GM21381 (cell line): Measurements from ENCODE around the gene DOCK1.
"Not testable (repeated sequence)": the region's sequence is repeated elsewhere in the genome, so short reads cannot be mapped to it uniquely, and the experiment has no call there.

Experiments
- ATAC-seq: cut with Tn5 transposase; IDR thresholded peaks from one replicate; pipeline ENCODE4 v1.9.1; 2021; ENCODE audit warnings: mild to moderate bottlenecking, moderate library complexity; ENCODE audit not compliant: unreplicated experiment

DOCK1 gene

GRCh38 chr10:126924180-126924914 is 19.1 kb downstream of the DOCK1 start:
- ATAC-seq = no peak

- ATAC-seq = no peak
Observed at GRCh38 chr10:126924915-126925300, 19.7 kb downstream of the DOCK1 start.

GRCh38 chr10:126926568-126926967 is 21.3 kb downstream of the DOCK1 start:
- ATAC-seq = no peak

DNA sequence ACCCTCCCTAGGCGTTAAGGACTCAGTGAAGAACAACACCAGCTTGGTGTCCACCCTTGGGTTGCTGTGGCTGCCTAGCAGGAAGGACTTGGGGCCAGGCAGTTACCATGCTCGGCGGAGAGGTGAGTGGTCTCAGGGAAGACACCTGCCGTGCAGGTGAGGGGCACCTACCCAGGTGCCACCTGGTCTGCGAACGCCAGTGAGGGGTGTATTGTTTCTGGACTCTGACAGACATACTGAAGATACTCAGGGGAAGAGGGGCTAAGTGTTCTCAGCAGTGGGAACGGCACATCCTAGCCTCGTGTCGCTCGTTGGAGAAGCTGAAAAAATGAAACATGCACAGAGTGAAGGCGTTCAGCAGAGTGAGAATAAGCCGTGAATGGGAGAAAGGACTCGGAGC is 22.6 kb downstream of the DOCK1 start:
- no peak for ATAC-seq

DNA sequence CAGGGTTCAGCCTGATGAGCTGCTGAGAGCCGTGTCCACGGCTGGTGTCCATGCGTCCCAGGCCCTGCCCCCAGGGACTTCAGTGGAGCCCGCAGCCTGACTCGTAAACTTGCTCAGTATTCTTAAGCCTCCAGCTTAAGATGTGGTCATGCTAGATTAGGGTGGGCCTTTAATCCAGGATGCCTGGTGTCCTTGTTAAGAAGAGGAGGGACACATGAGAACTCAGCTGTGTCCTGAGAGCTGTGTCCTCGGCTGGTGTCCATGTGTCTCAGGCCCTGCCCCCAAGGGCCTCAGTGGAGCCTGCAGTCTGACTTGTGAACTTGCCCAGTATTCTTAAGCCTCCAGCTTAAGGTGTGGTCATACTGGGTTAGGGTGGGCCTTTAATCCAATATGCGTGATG is 23.0 kb downstream of the DOCK1 start:
- ATAC-seq = no peak

DNA sequence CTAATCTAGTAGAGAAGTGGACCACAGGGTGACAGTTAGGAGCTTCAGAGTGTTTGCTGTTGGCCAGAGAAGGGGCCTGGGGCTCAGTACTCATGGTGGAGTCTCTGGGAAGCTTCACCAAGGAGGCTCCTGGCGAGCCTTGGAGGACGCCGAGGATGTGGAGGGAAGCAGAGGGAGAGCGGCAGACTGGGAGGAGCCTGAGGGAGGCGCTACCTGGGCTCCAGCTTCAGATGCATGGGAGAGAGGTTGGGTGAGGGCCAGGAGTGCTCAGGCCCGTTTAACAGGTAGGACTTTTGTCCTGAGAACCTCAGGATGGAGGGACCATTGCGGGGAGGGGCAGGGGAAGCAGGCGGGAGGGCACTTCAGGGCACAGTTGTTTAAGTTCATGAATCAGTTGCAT is 24.2 kb downstream of the DOCK1 start:
- no peak for ATAC-seq

DNA sequence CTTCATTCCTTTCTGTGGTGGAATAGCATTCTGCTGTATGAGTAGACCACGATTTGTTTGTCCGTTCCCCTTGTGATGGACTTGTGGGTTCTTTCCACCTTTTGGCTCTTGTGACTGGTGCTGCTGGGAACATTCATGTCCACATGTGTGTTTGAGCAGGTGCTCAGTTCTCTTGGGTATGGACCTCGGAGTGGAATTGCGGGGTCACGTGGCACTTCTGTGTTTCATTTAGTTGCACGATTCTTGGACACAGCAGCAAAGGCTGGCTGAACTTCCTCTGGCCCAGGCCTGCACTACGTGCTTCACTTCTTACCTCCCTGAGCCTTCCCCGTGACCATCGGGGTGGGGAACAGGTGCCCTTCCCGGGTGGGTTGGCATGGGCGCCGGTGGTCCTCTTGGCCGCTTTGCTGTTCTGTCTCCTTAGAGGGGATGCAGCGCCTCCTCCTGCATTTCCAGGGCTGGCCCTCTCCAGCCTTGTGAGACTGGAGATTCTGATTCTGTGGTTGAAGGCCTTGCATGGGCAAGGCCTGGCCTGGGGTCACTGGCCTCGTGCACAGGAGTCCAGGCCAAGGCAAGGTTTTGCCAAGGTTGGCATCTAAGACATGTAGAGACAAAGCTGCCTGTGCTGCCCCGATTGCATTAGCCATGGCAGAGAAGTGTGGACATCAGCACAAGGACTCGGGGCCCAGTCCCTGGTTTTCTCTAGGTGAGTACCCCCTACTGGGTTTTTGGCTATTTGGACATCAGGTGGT is 25.1 kb downstream of the DOCK1 start:
- no peak for ATAC-seq

DNA sequence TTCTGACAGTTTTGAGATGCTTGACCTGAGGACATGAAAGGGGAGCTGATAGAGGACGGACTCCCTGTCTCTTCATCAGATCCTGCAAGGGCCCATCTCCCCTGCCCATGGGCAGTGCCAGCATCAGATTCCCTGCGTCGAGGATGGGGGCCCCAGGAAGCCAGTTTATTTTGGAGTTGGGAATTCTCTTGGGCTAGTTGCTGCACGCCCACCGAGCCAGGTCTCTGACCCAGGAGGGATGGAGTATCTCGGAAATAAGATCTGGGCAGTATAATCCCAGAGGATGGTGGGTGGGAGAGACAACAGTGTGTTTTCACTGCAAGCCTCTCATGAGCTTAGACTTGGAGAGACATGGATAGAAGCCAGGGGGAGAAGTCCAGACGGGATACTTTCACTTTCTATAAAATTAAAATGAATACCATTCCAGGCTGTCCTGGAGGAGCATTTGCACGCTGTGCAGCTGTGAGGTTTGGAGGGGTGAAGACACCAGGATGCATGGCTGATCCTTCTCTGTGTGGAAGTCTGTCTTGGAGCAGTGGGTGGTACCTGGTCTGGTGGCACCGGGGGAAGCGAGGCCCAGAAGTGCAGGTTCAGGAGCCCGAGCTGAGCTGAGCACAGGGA is 25.8 kb downstream of the DOCK1 start:
- no peak for ATAC-seq

- ATAC-seq = no peak
Observed at GRCh38 chr10:126931544-126931943, 26.3 kb downstream of the DOCK1 start.

DNA sequence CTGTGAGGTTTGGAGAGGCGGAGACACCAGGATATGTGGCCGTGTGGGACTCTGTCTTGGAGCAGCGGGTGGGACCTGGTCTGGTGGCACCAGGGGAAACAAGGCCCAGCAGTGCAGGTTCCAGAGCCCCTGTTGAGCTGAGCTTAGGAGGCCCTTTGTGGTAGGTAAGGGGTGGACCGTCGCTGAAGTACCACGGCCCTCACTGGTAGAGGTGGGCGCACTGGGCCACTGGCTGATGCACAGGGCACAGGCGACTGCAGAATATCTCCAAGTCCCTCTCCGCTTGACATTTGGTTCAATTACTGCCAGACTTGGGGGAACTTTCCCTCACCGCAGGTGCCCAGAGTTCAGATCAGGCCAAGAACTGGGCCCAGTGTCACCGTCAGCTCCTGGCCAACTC is 27.3 kb downstream of the DOCK1 start:
- ATAC-seq = no peak

- ATAC-seq = no peak
Observed at GRCh38 chr10:126933116-126933515, 27.9 kb downstream of the DOCK1 start.

- no peak for ATAC-seq
Observed at GRCh38 chr10:126935263-126935946, 30.2 kb downstream of the DOCK1 start.

- no peak for ATAC-seq
Observed at GRCh38 chr10:126937026-126937425, 31.8 kb downstream of the DOCK1 start.

- not testable (repeated sequence) for ATAC-seq
Observed at GRCh38 chr10:126938121-126938520, 32.9 kb downstream of the DOCK1 start.

DNA sequence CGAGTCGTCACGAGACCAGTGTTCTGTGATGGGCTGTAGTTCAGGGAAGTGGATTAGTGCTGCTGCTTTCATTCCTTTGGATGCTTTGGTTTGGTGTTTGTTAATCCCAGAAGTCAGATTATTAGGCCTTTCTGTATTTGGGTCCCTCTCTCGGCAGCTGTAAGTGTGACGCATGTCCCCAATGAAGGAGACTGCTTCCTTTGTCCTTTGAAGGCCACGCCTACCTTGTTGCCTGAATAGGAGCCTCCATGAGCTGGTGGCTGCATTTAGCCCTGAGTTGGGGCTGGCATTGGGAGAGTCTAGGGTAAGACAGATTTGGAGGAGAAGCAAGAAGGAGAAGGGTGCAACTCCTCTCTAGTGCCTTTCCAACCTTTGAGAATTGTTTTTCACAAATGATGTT is 34.5 kb downstream of the DOCK1 start:
- ATAC-seq = no peak

- ATAC-seq = no peak
Observed at GRCh38 chr10:126940670-126941310, 35.6 kb downstream of the DOCK1 start.

DNA sequence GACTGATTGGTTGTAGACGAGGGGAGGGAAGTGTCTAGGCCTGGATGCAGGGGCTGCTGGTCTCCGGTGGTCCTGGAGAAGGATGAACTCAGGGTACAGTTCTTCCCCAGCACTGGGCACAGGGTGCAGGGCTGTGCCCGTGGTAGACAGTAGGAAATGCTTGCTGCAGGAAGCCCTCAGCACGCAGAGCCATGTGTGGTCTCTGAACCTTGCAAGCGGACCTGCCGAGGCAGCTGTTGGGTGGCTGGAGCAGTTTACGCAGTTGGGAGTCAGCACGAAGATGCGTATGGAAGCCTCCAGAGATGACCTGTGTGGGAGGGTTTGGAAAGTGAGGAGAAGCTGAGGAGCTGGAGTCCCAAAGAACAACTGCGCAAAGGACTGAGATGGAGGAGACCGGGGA is 39.0 kb downstream of the DOCK1 start:
- ATAC-seq = no peak

GRCh38 chr10:126945351-126946030 is 40.3 kb downstream of the DOCK1 start:
- no peak for ATAC-seq

DNA sequence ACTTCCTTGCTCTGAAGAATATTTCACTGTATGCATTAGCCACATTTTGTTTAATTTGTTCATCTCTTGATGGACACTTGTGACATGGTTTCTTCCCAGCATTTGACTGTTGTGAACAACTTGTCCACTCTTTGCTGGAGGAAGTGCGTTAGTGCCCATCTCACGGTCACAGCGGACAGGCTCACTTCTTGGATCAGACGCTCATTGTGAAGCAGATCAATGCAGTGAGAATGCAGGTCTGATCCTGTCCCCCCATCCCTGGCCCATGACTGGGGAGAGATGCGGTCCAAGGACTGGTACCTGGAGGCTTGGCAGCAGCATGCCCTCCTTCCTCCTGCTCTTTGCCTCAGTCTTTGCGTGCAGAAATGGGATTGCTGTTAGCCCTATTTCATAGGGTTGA is 41.5 kb downstream of the DOCK1 start:
- ATAC-seq = no peak

- no peak for ATAC-seq
Observed at GRCh38 chr10:126948355-126949160, 43.3 kb downstream of the DOCK1 start.
